Inflammatory macrophage treated with lipopolysaccharide for 1 hour (primary cell): ENCODE results near the gene PTRHD1.

Experiments used
- DNase-seq, 2 donors: peaks; one replicate each; pipeline ENCODE4 v3.0.0-alpha.2; 2020 to 2022

Gene PTRHD1

DNA sequence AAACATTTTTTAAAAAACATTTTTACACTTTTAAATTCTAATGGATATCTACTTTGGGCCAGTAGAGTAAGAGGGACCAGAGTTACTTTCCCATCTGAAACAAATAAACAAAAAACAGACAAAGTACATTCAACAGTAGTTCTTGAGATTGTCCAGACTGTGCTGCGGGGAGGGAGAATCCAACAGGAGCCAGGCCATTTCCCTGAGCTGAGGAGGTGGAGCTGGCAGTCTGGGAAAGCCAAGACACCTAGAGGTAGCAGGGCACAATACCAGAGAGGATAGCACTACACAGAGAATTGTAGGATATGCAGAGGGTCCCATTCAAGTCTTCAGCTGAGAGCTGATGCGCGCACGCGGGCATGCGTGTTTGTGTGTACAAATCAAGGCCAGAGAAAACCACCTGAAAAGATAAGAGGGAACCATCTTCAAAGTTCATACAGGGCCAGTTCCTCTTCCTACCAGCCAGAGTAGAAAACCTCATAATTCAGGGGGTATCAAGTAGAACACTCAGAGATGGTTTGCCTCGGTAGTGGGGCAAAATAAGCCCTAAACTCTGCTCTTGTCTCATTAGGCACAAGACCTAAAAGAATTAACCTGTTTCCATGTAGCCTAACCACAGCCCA lies 44.0 kb downstream of the PTRHD1 start:
- DNase-seq = no peak

DNA sequence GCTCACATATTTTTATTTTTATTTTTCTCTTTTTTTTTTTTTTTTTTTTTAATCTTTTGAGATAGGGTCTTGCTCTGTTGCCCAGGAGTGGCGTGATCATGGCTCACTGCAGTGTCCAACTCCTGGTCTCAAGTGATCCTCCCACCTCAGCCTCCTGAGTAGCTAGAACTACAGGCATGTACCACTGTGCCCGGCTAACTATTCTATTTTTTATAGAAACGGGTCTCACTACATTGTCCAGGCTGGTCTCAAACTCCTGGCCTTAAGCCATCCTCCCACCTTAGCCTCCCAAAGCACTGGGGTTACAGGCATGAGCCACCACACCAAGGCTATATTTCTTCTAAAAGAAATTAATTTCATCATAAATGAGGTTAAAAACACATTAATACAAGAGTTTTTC lies 45.9 kb downstream of the PTRHD1 start:
- DNase-seq = no peak

DNA sequence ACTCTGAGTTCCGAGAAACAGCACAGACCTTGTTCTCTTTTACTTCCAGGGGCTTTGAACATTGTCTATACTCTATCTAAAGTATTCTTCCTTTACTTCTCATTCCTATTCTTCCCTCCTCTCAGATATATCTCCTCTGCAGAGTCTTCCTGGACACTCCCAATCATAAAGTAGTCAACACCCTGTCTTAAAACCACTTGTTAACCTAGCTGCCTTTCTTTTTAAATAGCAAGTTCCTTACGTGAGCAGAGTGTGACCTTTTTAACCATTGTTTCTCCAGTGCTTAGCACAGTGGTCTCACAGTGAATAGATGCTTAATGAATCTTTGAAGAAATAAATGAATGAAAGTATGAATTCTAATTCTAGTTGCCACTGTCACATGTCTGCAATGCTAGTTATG lies 47.4 kb downstream of the PTRHD1 start:
- DNase-seq = no peak

DNA sequence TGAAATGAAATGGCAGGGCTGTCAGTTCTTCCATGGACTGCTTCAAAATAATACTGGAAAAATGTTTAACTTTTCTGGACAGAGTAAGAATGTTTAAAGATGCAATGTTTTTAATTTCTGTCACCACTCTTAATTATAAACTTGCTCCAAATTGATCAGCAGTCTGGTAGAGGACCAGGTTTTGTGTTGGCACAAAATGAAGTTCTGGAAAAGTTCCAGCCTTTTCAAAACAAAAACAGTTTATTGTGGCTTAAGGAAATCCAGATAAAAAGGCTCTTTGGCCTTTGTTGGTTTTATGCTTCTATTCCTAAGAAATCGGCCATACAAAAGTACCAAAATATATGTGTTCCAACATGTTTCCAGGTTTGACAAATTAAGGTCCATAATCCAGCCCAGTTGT lies 48.8 kb downstream of the PTRHD1 start:
- no peak for DNase-seq

DNA sequence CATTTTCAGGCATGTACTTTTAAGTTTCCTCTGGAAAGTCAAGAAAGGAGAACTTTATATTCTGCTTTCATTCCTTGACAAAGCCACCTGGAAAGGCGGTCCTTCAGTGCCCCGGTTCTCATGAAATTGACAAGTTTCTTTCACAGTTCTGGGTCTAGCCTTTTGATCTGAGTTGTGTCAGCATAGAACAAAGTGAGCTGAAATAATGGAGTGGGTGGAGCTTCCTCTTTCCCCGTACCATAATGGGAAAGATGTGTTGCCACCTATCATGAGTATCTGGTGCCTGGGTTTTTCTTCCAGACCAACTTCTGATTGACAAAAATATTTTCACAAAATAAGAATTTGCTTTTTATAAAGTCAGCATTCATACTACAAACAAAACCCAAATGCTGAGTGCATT lies 49.3 kb downstream of the PTRHD1 start:
- DNase-seq = peak; percentile 54 to 58

DNA sequence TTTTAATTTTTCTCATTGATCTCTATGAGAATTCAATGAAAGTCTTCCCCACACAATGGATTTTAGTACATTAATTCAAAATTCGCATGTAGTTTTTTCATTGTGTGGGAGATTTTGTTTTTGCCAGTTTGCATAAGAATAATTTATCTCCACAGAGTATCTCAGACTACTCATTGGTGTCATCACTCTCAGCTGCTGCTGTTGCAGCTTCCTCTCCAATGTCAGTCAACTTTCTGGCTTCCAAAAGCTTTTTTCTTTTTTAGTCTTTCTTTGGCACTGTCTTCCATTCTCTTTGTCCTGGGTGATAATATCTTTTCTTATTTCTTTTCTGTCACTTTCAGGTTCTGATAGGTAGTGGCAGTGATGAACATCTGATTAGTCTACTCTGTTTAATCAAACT lies 50.5 kb downstream of the PTRHD1 start:
- DNase-seq = no peak

DNA sequence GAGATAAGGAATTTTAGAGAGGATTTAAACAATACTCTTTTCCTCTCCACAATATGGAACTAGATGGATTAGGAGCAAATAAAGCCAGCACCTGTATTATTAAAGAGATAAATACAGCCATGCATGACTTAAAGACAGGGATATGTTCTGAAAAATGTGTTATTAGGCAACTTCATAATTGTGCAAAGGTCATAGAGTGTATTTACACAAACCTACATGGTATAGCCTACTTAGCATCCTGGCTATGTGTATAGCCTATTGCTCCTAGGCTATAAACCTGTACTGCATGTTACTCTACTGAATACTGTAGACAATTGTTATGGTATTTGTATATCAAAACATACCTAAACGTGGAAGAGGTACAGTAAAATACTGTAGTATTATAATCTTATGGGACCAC lies 53.0 kb downstream of the PTRHD1 start:
- DNase-seq = no peak
